Eye (tissue), 1 donor: Measurements from ENCODE around the gene ECM2.

Source experiments
- DNase-seq: peaks from one replicate; pipeline ENCODE4 v3.0.0-alpha.2; 2015

ECM2 gene

DNA sequence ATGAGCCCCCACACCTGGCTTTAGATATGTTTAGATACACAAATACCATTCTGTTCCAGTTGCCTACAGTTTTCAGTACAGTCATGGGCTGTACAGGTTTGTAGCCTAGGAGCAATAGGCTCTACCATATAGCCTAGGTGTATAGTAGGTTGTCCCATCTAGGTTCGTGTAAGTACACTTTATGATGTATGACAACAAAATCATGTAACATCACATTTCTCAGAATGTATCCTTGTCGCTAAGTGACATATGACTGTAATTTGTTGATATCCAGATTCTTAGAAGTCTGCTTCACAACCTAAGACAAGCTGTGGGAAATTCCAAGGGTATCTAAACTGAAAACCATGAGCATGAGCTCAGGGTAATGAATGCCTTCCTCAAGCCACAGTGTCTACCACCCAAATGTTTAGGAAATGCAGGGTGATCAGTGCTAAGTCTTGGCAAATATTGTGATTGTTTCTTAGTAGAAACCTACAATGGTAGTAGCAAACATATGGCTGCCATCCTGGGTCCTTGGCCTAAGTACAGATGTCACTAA lies 8.4 kb downstream of the ECM2 start:
- DNase-seq: no peak

DNA sequence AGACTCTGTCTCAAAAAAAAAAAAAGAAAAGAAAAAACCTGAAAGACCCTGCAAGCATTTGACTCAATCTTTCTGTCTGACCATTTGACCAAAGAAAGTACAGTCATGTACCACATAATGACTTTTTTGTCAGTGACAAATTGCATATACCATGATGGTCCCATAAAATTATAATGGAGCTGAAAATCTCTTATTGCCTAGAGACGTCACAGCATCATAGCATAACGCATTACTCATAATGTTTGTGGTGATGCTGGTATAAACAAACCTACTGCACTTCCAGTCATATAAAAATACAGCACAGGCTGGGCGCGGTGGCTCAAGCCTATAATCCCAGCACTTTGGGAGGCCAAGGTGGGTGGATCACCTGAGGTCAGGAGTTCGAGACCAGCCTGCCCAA lies 10.5 kb downstream of the ECM2 start:
- DNase-seq: no peak

DNA sequence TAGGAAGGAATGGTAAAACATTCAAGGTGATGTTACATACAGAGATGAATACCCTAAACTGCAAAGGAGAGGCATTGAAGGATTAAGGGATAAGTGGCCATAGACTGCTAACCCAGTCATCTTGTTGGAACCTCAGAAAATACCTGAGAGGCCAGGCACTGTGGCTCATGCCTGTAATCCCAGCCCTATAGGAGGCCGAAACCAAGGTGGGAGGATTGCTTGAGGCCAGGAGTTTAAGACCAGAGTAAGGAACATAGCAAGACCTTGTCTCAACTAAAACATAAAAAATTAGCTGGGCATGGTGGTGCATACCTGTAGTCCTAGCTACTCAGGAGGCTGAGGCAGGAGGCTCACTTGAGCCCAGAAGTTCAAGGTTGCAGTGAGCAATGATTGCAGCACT lies 10.9 kb downstream of the ECM2 start:
- DNase-seq: no peak

DNA sequence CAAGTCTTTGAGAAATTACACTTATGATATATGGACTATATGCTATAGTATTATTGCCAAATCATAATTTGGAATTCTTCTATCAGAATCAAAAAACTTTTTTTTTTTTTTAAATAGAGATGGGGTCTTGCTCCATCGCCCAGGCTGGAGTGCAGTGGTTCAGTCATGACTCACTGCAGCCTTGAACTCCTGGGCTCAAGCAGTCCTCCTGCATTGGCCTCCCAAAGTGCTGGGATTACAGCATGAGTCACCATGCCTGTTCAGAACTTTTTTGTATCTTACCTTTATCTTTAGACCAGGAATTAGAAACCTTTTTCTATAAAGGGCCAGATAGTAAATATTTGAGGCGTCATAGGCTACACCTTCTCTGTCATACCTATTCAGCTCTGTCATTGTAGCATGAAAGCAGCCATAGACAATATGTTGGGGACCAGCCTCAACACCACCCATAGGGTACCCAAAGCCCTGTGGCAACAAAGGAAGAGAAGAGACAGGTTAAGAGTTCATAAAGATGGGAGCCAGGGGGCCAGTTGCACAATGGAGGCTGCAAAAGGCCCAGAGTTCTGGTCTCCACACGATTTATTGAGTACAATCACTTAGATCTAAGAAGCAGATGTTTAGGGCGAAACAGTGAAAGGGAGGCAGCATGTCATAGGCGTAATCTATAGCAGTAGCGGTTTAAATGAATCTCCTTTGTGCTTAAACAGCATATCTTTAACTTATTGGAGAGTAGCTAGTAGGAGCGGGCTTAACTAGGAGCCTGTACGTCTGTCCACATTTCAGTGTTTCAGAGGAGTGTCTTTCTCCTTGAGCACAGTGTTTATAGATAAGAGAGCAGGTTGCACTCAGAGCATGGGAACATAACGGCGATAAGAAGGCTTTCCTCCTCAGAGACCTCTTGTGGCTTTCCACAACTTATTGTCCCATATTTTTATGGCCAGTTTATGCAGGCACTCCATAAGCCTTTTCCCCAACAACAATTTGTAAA lies 12.5 kb downstream of the ECM2 start:
- no peak for DNase-seq

DNA sequence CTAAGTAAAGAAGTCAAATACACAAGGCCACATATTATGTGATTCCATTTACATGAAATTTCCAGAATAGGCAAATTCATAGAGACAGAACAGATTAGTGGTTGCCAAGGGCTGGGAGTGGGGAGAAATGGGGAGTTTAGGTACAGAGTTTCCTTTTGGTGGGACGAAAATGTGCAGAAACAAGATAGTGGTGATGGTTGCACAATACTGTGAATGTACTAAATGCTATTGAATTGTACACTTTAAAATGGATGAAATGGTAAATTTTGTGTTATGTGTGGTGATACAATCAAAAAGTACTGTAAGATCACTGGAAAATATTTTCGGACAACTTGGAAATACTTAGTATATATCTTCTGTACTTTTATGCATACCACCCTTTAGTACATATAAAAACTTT lies 15.0 kb downstream of the ECM2 start:
- DNase-seq: no peak

DNA sequence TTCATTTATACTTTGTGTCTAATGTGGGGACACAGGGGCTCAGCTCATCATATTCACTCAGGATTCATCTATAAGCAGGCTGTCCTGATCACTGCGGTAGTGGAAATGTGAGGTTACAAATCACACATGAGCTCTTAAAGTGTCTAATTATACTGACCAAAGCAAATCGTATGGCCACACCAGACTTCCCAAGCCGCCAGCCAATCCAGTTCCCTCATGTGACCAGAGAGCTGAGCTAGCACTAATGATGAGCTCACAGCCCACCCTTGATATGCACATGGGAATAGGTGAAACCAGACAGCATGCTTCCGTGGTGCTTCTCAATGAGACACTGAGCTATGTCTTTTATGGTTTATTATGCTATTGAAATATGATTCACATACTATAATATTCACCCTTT lies 17.6 kb downstream of the ECM2 start:
- DNase-seq: no peak

DNA sequence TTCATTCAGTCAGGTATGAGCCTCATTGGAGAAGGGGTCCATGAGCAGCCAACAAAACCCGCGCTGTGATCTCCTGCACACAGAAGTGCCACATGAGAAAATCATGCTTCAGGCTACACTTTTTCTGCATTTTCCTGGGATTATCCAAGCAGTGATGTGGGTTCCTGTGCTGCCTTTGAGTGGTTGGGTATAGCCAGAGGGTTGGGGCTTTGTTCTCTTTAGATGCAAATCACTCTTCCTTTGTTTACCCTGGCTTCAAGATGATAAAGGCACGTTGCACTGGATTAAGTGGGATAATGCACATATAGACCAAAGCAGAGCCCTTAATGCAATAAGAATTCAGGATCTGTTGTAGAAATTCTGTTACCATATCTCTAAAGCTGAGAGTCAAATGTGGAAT lies 18.7 kb downstream of the ECM2 start:
- DNase-seq: no peak

DNA sequence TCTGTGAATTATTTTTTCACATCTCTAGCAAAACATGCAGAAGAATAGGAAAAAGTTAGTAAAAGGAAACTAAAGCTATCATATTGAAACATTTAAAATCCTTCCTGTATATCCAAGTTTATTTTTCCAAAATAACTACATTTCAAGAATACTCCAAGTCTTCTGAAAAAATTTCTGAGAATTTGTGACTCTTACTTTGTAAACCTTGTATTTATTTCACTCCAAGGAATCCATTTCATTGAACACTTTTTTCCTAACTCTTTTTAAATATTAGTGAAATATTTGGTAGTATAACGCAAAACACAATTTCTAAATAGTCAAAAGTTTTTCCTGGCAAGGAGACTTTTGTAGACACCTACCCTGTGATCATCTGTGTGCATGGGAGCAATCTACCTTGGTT lies 19.3 kb downstream of the ECM2 start:
- no peak for DNase-seq

DNA sequence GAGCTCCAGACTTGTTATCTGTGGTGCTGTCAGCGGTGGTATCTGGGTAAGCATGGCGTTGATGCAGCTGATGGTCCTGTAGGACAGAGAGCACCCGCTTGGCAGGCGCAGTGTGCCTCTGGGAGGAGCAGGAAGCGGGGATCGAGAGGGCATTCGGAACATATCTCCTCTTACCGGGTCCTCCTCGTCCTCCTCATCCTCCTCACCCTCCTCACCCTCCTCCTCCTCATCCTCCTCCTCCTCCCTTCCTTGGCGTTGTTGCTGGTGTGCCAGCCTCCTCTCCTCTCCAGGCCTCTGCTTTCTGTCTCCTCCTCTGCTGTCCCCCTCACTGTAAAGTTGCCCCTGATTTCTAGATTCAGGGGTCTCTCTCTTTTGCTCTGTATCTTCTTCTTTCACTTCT lies 21.2 kb downstream of the ECM2 start:
- DNase-seq: no peak

DNA sequence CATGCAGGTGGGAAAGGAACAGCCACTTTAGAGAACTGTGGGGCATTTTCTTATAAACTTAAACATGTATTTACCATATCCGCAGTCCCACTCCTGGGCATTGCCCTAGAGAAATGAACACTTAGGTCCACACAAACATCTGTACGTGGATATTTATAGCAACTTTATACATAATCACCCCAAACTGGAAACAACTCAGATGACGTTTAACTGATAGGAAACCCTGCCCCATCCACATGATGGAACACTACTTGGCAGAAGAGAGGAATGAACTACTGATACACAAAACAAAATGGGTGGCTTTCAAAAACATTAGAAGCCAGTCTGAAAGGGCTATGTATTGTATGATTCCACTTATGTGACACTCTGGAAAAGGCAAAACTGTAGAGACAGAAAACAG lies 22.4 kb downstream of the ECM2 start:
- no peak for DNase-seq

DNA sequence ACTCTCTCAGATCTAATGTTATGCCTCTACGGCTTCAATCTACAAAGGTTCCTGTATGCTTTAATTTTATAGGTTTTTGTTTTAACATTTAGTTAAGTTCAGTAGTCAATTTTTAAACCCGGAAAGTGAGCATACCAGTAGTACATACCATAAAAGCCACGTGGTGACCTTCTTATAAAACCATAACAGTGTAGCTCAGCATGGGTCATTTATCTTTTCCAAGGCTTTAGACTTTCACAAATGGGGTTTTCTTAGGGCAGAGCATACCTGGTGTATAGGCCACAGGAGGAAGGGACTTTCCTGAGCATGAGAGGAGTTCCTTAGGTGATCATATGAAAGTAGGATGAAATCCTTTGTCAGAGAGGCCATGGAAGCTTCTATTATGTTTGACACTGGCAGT lies 23.2 kb downstream of the ECM2 start:
- no peak for DNase-seq

DNA sequence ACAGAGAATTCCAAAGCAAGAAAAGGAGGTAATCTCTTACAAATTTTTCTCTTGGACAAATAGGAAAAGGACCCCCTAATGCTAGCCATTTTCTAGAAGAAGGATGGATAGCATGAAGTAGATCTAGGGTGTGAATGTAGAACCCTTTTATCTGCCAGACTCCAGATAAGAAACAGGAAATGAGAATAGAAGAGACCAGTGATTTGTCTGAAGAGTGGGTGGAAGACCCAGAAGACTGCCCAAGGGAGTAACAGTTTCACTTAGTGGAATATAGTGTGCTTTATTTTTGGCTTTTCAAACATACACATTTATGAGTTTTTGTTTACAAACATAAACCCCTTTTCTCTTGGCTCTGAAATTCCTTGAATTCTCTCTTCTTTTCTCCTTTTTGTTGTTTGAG lies 25.0 kb downstream of the ECM2 start:
- DNase-seq: no peak

DNA sequence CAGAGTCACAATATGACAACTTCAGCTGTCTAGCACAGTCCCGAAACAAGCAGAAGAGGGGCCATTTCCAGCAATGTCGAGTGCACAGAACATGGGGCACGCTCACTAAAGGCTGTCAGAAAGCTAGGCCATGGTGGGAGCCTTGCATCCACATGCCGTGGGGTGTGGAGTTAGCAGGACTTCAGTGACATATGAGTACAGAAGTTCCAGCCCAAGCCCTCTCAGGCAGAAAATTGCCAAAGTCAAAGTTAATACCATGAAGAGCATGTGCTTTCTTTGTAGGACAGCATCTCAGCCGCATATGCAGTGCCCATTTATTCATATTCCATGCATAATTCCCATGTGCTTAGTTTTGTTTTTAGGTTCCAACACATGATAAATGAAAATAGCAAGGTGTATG lies 26.7 kb downstream of the ECM2 start:
- no peak for DNase-seq

DNA sequence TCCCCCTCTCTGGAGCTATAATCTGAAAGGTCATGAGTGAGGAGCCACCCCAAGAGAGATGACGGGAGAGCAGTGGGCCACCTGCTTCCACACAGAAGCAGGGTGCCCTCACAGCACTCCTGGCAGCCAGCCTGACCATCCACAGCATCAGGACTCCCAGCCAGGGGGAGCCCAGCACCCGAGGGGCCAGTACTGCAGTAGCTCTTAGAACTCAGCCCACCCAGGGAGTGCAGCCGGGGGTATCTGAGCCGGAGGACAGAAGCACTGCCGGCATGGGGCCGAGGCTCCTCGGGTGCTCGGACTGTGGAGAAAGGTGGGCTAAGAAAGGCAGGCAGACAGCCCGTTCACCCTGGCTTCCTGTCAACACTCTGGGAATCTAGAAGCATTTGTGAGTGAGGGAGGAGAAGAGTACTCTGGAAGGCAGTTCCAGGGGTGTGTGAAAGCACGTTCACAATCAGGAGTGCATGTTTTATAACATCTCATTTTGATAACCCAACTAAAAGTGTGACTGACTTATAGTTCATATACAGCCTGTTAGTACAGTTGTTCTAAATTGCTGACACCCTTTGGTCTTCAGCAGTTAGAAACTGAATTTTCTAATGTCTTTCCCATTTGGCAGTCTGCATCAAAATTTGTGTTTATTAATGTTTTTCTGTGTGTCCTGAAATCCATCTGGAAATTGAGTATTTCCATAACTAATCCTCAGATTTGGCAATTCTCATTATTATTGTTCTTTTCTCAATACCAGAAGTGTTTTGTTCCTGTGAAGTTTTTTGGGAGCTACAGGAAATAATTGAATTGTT lies 27.6 kb downstream of the ECM2 start:
- DNase-seq: no peak

DNA sequence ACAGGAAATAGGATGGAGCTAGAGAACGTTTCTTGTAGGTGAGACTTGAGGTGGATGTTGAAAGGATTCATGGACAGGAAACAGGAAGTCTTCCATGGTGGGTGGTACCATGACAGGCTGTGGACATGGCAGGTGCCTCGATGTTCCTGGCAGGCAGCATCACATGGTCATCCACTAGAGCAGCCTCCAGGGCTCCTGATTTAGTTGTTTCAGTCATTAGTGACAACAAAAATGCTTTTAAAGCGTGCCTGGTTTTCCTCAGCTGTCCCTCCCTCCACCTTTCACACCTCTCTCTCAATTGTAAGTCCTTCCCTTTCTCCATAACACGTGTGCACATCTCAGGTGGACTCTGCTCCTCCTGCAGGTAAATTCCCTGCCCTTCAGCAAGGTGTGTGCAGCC lies 28.3 kb downstream of the ECM2 start:
- DNase-seq: no peak

DNA sequence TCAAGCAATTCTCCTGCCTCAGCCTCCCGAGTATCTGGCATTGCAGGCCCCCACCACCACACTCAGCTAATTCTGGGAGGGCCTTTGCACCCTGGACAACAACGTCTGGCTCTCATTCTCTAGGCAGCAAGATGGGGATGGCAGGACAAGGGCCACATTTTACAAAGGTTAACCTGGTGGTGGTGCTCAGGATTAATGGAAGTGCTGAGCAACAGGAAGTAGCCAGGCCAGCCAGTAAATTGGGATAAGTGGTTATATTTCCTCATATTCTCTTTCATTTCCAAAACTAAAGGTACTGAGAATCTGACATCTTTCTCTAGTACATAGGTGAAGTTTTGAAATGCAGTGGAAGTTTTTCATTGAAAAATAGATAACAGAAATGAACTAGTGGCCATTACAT lies 28.8 kb downstream of the ECM2 start:
- no peak for DNase-seq

DNA sequence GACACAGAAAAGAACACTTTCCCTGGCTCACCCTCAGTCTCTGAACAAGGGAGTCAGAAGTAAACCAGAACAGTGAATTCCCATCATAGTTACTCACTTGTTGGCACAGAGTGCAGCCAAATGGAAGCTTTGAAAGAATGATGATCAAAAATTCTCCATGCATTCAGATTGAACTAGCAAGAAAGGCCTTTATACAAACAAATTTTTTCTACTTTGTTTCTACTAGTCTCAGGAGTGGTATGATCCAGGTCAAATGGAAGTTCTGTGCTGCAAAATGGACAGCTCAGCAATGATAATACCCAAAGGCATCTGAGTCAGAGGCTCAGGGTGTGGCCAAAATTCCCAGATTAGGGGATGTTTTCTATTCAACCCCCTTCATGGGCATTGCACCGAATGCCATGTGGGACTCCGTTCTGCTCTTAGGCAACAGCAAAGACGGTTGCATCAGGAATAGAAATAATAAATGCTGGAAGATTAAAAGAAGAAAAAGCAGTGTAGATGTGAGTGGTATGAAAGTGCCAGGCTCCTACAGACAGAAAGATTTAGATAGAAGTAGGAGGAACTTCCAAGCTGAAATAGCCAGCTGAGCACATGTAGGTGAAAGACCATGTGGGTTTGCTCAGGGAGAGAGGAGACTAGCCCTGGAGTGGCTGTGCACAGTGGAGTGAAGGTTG lies 29.5 kb downstream of the ECM2 start:
- DNase-seq: peak; percentile 26

DNA sequence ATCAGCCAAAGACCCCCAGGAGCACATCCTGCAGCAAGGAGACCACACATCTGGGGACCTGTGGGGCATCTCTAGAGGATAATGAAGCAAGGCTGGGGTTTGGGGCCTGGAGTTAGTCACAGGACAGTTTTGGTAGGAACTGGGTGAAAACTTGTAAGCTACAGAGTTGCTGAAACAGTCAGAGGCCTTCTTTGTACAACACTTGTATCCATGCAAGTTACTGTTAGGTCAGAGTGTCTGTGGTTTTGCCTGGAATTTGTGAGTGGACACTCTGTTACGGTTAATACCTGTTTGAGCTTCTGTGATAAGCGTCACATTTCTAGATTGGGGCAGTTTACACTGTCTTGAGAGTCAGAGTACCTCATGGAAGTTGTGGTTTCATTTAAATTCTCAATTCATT lies 30.9 kb downstream of the ECM2 start:
- DNase-seq: no peak

DNA sequence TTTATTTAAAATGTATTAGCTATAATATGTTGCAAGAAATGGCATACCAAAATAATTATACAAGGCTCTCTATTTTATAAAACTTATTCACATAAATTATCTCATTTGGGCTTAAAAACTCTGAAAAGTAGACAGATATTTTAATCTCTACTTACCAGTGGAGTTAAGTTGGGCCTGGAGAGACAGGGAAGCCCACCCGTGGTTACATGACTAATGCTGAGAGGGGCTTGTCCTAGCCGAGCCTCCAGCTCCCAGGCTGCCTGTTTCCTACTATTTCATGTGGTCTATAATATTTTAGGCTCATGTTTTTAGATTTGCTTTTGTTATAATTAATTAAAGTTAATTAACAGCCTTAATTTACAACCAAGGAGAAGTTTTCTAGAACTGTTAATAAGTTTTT lies 32.6 kb downstream of the ECM2 start:
- DNase-seq: no peak

DNA sequence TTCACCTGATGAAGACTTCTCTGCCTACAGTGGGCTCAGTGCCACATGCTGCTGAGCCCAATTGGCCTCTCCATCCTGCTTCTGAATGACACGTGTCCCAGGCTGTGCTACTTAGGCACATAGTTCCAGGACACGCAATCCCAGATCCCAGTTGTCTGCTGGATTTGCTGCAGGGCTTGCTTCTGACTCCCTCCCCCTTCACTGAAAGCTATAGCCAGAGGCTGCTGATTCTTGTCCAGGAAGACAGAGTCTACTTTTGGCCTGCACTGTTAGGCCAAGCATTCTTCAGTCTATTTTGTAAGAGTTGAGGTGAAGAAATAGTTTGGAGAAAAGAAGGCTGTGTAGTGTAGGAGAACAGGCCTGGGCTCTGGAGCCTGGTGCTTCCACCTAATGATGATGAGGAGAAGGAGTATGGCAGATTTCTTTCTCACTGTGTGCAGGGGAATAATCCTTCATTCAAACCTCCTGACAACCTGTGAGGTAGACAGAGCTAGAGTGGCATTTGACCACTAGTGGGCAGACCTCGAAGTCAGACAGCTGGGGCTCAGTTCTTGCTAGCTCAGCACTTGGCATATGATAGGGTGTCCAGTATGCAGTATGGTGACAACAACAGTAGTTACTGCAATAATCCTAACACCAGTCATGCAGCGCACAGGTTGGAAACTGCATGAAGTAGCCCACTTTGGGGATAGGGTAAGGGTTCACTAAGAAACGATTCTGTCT lies 34.0 kb downstream of the ECM2 start:
- DNase-seq: no peak

DNA sequence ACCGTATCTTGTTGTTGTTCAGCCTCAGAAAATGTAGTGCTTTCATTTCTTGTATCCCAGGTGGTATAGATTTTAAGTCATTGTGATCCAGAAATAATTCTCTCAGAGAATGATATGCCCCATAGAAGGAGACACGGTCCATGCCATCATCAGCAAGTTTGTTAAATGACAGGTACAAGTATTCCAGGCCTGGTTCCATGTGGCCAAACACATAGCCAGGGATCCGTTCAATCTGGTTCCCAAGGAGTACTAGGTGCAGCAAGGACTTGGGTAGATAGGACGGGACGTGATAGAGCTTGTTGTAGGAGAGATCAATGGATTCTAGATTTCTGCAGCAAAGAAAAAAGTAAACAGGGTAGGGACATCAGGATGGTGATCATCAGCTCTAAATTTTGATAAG lies 35.1 kb downstream of the ECM2 start:
- no peak for DNase-seq

DNA sequence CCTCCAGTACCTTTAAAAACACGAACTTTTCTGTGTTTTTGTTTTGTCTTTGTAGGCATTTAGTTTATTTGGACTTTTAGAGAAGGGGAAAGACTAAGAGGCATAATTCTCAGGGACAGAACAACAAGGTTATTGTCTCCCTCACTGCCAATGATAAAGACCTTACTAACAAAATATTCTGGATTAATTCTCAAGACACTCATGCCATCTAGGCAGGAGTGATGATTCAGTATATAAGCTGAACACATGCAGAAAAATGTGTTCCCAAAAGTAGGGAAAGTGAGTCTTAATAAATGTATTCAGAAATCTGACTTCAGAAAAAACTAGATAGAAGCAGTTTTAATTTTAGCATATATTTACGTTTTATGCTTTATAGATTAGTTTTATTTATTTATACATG lies 36.1 kb downstream of the ECM2 start:
- no peak for DNase-seq
